ENCODE measurements around the gene ELK4.

DNA sequence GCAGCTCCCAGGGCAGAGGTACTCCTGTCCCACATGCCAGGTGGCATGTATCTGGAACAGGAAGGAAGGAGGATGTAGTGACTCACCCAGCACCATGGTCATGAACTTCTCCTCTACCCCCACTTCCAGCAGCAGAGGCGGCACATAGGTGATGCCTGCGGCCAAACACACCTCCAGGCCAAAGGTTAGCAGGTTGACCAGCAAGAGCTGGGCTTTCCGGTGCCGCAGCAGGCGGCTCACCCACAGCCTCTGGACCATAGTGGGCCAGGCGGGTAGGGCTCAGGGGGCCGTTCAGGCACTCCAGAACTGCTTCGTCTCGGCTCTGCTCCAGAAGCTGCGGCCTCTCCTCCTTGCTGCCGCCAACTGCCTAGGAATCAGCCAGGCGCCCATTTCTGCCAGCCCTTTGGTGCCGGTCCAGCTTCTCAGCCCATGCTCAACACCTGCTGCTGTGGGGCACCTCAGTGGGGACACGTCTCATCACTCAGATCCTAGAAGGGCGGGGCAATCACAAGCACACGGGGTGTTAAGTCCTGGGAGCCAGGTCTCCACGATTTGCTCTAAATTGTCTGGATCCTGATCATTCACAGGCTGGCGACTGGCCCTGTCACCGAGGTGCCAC lies 32.7 kb upstream of the ELK4 start:
- TF ChIP-seq, protein P1, sequence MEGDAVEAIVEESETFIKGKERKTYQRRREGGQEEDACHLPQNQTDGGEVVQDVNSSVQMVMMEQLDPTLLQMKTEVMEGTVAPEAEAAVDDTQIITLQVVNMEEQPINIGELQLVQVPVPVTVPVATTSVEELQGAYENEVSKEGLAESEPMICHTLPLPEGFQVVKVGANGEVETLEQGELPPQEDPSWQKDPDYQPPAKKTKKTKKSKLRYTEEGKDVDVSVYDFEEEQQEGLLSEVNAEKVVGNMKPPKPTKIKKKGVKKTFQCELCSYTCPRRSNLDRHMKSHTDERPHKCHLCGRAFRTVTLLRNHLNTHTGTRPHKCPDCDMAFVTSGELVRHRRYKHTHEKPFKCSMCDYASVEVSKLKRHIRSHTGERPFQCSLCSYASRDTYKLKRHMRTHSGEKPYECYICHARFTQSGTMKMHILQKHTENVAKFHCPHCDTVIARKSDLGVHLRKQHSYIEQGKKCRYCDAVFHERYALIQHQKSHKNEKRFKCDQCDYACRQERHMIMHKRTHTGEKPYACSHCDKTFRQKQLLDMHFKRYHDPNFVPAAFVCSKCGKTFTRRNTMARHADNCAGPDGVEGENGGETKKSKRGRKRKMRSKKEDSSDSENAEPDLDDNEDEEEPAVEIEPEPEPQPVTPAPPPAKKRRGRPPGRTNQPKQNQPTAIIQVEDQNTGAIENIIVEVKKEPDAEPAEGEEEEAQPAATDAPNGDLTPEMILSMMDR (conservative IDR thresholded peaks at IDR 0.05) = no peak
- TF ChIP-seq ZFX (IDR thresholded peaks at IDR 0.05) = no peak
